Panc1 (cell line): ENCODE measurements around the gene SCARF1.

Experiments used
- CTCF ChIP-seq: fragments of 450-650 bp; IDR thresholded peaks from 2 replicates; pipeline ENCODE4 v1.5.1; 2017; ENCODE audit warnings: mild to moderate bottlenecking
- POLR2AphosphoS5 ChIP-seq: IDR thresholded peaks from 2 replicates; pipeline ENCODE4 v1.6.1; 2012; ENCODE audit warnings: mild to moderate bottlenecking, low read depth, low read length, moderate library complexity
- REST ChIP-seq, 2 experiments: IDR thresholded peaks; 2 replicates each; pipeline ENCODE4 v1.6.1; 2011 to 2012; ENCODE audit warnings: low read depth in 2 of 2, control low read depth in 1 of 2, low read length in 1 of 2, mild to moderate bottlenecking in 1 of 2, moderate library complexity in 1 of 2; ENCODE audit not compliant: insufficient read depth in 1 of 2
- TCF7L2 ChIP-seq: IDR thresholded peaks from 2 replicates; pipeline ENCODE4 v1.6.1; 2011; ENCODE audit warnings: mild to moderate bottlenecking, low read depth, low read length, inconsistent platforms

- TF ChIP-seq POLR2AphosphoS5 = no peak
- no peak for TF ChIP-seq REST (IDR thresholded peaks at IDR 0.05; ENCODE audit: insufficient read depth in 1 of 2, low read depth in 2 of 2, low read length in 1 of 2)
- TF ChIP-seq CTCF = no peak
- TF ChIP-seq TCF7L2 = no peak
Observed at GRCh38 chr17:1593630-1593931, 52.0 kb downstream of the SCARF1 start.
